NCI-H2227 (cell line): ENCODE data around the gene HGF.
"Not testable (repeated sequence)": the region's sequence is repeated elsewhere in the genome, so short reads cannot be mapped to it uniquely, and the experiment has no call there.

Experiments used
- DNase-seq: peaks from one replicate; lab custom pipeline; 2025; ENCODE audit not compliant: unreplicated experiment; lab: John Stamatoyannopoulos, UW

Gene HGF

GRCh38 chr7:81769891-81770727 is at the start of gene HGF:
Gene HGF (minus strand): TSS chr7:81770047. CDS start chr7:81769971, 76 bp downstream.
- DNase-seq = peak; percentile 58

GRCh38 chr7:81816312-81816711 is 46.5 kb upstream of the HGF start:
- DNase-seq = no peak

- not testable (repeated sequence) for DNase-seq
Observed at GRCh38 chr7:81812866-81813476, 43.1 kb upstream of the HGF start.

- DNase-seq = no peak
Observed at GRCh38 chr7:81811956-81812865, 42.4 kb upstream of the HGF start.

- no peak for DNase-seq
Observed at GRCh38 chr7:81810476-81811155, 40.8 kb upstream of the HGF start.

GRCh38 chr7:81808310-81808709 is 38.5 kb upstream of the HGF start:
- not testable (repeated sequence) for DNase-seq

GRCh38 chr7:81803267-81803666 is 33.4 kb upstream of the HGF start:
- DNase-seq = no peak

GRCh38 chr7:81802251-81802650 is 32.4 kb upstream of the HGF start:
- DNase-seq = no peak

- DNase-seq = no peak
Observed at GRCh38 chr7:81801532-81801931, 31.7 kb upstream of the HGF start.

- no peak for DNase-seq
Observed at GRCh38 chr7:81791568-81792518, 22.0 kb upstream of the HGF start.

- DNase-seq = no peak
Observed at GRCh38 chr7:81790686-81791085, 20.8 kb upstream of the HGF start.

GRCh38 chr7:81790120-81790500 is 20.3 kb upstream of the HGF start:
- DNase-seq = no peak

- no peak for DNase-seq
Observed at GRCh38 chr7:81789406-81790119, 19.7 kb upstream of the HGF start.

- DNase-seq = no peak
Observed at GRCh38 chr7:81788246-81788645, 18.4 kb upstream of the HGF start.

GRCh38 chr7:81783818-81784217 is 14.0 kb upstream of the HGF start:
- no peak for DNase-seq

- no peak for DNase-seq
Observed at GRCh38 chr7:81780914-81781693, 11.3 kb upstream of the HGF start.

GRCh38 chr7:81779706-81780105 is 9.9 kb upstream of the HGF start:
- DNase-seq = no peak

- no peak for DNase-seq
Observed at GRCh38 chr7:81777697-81778096, 7.8 kb upstream of the HGF start.
